Lower leg skin (tissue), 3 donors: Measurements from ENCODE around the gene PALB2.

Experiments
- CTCF ChIP-seq, 3 donors: fragments of 450-650 bp; IDR thresholded peaks; one replicate each; pipeline ENCODE4 v1.5.1; 2016; ENCODE audit warnings: antibody characterized with exemption in 3 of 3, mild to moderate bottlenecking in 3 of 3, moderate library complexity in 2 of 3
- POLR2A ChIP-seq, 2 donors: fragments of 450-650 bp; IDR thresholded peaks; one replicate each; pipeline ENCODE4 v1.6.1; 2016 to 2017; ENCODE audit warnings: antibody characterized with exemption in 2 of 2, mild to moderate bottlenecking in 1 of 2, moderate library complexity in 1 of 2

- TF ChIP-seq POLR2A (IDR thresholded peaks at IDR 0.05) (no peak), CTCF (IDR thresholded peaks at IDR 0.05) (no peak)
These were observed 32.9 kb downstream of the PALB2 start for GRCh38 chr16:23608194-23608593.
